HG02759 (cell line): ENCODE data around the gene OR2T11.
"Not testable (repeated sequence)": the region's sequence is repeated elsewhere in the genome, so short reads cannot be mapped to it uniquely, and the experiment has no call there.

Experiments used
- ATAC-seq: cut with Tn5 transposase; IDR thresholded peaks from one replicate; pipeline ENCODE4 v1.9.1; 2021; ENCODE audit warnings: mild to moderate bottlenecking, moderate library complexity; ENCODE audit not compliant: unreplicated experiment

Gene OR2T11

DNA sequence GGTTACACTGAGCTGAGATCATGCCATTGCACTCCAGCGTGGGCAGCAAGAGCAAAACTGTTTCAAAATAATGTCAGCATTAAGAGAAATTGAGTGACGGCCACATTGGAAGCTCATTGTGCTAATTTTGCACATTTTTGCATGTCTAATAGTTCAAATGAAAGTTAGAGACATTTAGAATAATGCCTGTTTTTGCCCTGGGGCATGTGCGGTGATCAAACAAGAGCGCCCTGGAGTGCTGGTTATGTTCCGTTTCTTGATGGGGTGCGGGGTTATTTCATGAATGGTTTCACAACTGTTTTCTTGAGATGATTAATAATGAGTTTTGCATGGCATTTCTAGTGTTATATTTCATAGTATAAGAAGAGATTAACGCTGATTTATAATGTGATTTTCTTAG, 13.1 kb downstream of the OR2T11 start:
- ATAC-seq: no peak

- ATAC-seq: peak; percentile 41
Observed at GRCh38 chr1:248618878-248619277, 16.0 kb downstream of the OR2T11 start.

GRCh38 chr1:248618119-248618518, 16.8 kb downstream of the OR2T11 start:
- ATAC-seq: no peak

- ATAC-seq: no peak
Observed at GRCh38 chr1:248613742-248614141, 21.1 kb downstream of the OR2T11 start.

GRCh38 chr1:248611883-248612414, 22.9 kb downstream of the OR2T11 start:
- no peak for ATAC-seq

DNA sequence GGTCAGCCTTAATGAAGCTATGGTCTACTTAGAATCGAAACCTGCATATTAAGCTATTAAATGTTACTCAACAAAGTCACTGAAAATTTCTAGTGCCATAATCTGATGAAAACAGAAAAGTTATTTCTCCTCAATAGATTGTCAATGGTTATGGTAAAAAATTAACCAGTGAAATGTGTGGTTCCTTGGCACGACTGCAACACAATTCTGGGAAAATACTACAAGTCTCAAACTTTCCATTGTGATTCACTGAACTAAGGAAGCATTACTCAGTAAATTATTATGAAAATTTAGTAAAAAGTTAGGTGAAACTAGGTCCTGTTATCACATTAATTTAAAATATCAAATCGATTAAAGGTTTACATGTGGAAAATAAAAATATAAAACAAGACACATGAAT, 24.6 kb downstream of the OR2T11 start:
- ATAC-seq: no peak

DNA sequence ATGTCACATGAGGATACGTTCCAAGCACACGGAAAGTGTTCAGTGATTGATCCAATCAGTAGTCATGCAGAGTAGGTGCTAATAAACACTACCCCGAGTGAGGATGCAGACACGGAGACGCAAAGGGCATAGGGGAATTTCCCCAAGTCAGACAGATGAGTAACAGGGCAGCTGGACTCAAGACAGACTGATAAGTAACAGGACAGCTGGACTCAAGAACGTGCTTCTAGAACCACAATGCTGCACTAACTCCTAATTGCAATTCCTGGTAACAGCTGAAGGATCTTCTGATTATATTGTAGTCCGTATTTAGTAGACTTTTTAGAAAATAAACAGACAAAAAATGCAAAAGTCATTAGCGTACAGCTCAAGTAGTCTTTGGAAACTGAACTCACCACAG, 35.5 kb downstream of the OR2T11 start:
- ATAC-seq: no peak

- no peak for ATAC-seq
Observed at GRCh38 chr1:248597589-248597988, 37.3 kb downstream of the OR2T11 start, which contains the start of gene OR2T10. OR2T10 (minus strand) TSS chr1:248597700; CDS start chr1:248593768, 3,932 bp downstream.

DNA sequence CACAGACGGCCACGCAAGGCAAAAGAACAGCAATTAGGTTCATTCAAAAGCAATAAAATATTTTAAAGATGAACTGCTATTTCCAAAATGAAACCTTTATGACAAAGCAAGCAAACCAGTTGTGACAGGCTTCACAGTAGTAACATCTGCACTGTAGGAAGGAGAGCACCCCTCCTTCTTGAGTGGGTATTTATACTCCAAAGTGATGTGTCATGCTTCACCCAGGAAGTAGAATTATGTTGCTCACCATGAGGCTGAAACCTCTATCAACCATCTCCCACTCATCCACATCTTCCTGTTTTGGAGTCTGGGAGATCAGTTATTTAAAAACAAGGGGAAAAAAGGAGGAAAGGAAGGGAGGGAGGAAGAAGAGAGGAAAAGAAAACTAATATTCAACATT, 38.3 kb downstream of the OR2T11 start:
- no peak for ATAC-seq

DNA sequence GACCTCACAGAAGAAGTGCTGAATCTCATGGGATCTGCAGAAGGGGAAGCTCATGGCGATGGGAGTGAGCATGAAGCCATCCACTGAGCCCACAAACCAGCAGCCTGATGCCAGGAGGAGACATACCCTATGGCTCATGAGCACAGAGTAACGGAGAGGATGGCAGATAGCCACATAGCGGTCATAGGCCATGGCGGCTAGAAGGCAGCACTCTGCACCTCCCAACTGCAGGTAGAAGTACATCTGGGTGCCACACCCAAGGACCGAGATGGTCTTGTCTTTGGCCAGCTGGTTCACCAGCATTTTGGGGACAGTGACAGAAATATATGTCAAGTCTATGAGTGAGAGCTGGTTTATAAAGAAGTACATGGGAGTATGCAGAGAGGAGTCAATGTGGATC, 41.7 kb downstream of the OR2T11 start:
- no peak for ATAC-seq

GRCh38 chr1:248592655-248593054, 42.2 kb downstream of the OR2T11 start:
- ATAC-seq: no peak

GRCh38 chr1:248590055-248590454, 44.8 kb downstream of the OR2T11 start:
- no peak for ATAC-seq

DNA sequence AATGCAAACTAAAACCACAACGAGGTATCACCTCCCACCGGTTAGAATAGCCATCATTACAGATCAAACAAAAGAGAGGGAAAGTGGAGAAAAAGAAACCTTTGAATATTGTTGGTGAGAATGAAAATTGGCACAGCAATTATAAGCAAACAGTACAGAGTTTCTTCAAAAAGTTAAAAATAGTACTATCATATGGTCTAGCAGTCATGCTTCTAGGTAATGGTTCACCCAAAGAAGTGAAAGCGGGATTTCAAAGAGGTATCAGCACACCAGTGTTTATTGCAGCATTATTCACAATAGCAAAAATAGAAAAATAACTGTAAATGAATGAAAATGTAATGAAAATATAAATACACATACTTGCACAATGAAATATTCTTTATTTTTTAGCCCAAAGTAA, 45.6 kb downstream of the OR2T11 start:
- no peak for ATAC-seq

- ATAC-seq: no peak
Observed at GRCh38 chr1:248585266-248585665, 49.6 kb downstream of the OR2T11 start.

GRCh38 chr1:248576260-248576980, 58.5 kb downstream of the OR2T11 start:
- no peak for ATAC-seq

GRCh38 chr1:248574657-248575056, 60.2 kb downstream of the OR2T11 start, which contains the start of gene OR2T34:
OR2T34 (minus strand) TSS chr1:248574757; CDS start chr1:248574757, 0 bp downstream.
- ATAC-seq: not testable (repeated sequence)

DNA sequence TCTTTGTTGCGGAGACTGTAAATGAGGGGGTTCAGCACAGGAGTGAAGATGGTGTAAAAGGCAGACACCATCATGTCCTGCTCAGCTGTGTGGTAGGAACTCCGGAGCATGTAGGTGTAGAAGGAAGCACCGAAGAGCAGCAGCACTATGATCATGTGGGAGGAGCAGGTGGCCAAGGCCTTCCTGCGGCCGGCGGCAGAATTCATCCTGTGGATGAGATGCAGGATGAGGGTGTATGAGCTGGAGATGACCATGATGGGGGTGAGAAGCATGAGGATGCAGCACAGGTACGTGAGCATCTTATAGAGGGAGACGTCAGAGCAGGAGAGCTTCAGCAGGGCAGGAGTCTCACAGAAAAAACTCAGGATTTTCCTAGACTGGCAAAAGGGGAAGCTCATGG, 61.0 kb downstream of the OR2T11 start:
- not testable (repeated sequence) for ATAC-seq
